ELR (cell line): ENCODE data around the gene UGCG.
"Not testable (repeated sequence)": the region's sequence is repeated elsewhere in the genome, so short reads cannot be mapped to it uniquely, and the experiment has no call there.

Experiments
- DNase-seq: peaks from one replicate; pipeline ENCODE4 v3.0.0-alpha.2; 2015; ENCODE audit warnings: low read depth

The UGCG gene

DNA sequence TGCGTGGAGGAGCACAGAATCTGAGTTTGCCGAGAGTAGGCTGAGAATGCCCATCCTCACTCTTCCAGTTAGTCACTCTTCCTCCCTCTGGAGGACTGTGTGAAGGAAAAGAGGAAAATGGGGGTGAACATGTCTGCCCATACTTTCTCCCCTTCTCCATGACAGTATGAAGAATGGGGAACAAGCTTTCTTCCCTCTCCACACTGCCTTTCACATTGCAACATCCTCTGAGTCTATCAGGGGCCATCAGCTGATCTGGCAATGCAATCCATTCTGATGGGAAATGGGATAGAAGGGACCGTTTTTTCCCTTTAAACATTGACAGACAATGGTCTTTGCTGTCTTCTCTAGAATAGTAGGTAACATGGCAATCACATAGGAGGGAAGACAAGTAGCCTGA is 56.8 kb downstream of the UGCG start:
- no peak for DNase-seq

DNA sequence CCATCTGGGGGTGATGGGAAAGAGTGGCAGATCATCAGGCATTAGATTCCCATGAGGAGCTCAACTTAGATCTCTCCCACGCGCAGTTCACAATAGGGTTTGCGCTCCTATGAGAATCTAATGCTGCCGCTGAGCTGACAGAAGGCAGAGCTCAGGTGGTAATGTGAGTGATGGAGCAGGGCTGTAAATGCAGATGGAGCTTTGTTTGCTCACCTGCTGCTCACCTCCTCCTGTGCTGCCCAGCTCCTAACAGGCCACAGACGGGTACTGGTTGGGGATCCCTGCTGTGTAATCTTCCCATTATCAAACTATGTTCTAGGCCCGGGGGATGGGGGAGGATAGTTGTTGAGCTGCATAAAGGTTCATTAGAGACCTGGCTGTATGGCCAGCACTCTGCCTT is 58.4 kb downstream of the UGCG start:
- no peak for DNase-seq

DNA sequence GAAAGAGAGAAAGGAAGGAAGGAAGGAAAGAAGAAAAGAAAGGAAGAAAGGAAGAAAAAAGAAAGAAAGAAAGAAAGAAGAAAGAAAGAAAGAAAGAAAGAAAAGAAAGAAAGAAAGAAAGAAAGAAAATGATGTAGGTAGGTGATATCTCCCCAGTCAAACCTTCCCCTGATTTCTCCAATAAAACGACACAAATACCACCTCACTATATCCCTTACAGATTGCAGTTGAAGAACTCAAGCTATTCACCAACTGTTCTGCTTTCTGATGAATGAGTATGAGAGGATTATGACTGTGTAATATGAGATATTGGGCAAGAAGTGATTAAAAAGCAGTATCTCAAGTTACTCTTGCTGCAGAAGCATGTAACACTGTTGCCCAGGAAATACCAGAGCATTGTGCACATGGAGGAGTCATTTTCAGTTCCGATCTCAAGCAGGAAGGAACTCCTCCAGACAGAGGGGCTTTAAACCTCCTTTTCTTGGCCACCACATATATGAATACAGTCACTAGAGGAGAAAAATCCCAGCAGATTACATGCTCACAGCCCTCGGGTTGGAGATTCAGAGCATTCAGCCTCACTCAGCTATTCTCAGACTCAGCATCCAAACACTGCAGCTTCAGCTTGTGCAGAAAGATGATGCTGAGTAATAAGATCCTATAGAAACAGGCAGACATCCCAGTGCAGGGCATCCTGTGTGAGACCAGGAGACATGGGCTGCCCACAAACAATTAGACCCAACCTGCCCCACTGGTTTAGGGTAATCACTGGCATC is 61.4 kb downstream of the UGCG start:
- peak; percentile 99 for DNase-seq

DNA sequence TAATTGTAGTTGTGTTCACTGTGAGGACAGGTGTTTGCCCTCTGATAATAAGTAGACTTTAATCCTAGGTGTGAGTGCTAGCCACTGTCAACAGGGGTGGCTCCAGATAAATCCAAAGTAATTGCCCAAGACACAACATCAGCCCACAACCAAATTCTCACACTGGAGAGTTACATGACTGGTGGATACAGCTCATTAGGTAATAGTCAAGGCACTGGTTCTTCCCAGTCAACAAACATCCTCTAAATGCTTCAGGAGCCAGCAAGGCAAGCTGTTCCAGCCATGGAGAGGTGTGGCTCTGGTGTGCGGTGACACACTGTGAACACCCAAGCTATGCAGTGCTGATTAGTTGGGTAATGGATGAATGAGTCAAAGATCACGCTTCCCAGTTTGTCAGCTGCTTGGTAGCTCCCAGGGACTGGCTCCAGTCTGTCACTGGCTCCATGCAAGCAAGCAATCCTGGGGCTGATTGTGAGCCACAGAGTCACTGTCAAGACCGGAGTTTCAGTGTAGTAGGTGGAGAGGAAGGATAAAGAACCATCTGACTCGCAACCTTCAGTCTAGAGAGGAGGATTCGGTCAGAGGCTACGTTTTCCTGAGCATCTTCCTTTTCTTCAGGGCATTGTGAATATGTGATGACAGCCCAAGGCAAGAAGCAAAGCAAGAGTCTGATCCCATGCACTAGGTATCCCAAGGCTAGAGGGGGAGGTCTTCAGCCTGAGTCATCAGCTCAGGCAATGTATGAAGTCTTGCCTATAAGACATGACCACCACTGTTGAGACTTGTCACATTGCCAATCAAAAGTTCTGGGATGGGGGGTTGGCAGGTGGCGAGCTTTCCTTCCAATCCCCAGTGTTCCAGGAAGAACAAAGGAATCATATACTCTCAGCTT is 63.1 kb downstream of the UGCG start:
- peak; percentile 98 for DNase-seq

DNA sequence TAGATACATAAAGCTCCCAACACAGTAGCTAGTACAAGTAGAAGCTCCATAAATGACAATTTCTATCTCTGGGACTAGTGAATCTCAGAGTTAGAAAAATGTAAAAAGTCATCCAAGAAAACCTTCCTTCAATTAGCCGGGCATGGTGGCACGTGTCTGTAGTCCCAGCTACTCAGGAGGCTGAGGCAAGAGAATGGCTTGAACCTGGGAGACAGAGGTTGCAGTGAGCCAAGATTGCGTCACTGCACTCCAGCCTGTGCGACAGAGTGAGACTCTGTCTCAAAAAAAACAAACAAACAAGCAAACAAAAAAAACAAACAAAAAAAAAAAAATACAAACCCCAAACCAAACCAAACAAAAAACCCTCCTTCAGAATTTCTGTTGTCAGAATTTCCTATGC is 63.9 kb downstream of the UGCG start:
- DNase-seq: not testable (repeated sequence)

DNA sequence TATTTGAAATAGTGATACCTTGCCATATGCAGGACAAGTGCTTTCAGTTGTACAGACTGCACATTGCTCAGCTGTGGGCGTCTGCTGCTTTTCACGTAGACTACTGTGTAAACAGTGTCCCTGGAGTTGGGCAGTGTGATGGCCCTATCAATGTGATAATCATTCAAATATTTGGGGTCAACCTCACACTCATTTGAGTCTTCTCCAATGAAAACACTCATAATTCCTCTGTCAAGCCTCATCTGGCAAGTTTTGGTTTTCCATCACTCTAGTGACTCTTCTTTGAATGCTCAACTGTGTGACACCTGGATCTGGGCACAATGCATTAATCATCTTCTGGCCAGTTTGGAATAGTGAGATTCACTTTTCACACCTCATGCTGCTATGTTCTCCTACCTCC is 64.4 kb downstream of the UGCG start:
- DNase-seq: peak; percentile 48

DNA sequence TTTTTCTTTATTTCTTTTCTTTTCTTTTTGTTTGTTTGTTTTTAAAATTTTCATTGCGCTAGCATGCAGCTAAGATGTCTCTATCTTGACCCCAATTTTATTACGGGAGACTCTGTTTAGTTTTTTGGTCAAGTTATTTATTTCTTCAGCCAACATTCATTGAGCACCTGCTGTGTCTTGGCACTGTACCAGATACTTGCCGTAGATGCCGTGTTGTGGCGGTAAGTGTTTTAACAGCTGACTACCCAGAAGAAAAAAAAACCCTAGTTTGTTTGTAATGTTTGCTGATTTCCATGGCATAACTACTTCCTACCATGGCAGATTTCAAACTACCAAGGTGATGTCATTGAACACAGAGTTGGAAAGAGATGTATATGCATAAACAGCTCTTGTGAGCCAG is 65.0 kb downstream of the UGCG start:
- DNase-seq: no peak

DNA sequence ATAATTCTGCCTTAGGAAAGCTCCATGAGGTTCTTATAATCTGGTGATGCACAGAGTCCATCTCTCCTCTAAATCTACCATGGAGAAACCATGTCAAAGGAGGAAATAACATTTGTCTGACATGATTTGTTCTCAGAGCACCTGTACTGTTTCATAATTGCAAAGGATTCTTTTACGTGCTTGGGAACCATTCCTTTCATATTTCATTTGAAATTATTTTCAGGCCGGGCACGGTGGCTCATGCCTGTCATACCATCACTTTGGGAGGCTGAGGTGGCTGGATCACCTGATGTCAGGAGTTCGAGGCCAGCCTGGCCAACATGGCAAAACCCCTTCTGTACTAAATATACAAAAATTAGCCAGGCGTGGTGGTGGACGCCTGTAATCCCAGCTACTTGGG is 65.4 kb downstream of the UGCG start:
- DNase-seq: no peak

DNA sequence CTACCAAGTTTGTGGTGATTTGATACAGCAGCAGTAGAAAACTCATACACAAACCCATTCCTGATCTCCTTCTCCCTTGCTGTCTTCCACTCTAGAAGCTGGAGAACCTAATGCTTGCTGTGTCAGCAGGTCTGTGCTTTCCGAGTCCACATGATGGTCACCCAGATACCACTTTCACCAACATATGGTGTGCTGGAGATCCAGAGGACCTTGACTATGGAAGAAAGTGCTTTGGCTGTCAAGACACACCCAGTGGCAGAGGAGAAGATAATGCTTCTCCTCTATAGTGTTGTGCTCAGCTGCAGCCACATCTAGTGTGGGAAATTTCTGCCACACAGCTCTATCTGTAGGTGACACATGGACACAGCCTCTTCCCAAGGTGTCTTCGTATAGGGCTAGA is 67.4 kb downstream of the UGCG start:
- DNase-seq: no peak

DNA sequence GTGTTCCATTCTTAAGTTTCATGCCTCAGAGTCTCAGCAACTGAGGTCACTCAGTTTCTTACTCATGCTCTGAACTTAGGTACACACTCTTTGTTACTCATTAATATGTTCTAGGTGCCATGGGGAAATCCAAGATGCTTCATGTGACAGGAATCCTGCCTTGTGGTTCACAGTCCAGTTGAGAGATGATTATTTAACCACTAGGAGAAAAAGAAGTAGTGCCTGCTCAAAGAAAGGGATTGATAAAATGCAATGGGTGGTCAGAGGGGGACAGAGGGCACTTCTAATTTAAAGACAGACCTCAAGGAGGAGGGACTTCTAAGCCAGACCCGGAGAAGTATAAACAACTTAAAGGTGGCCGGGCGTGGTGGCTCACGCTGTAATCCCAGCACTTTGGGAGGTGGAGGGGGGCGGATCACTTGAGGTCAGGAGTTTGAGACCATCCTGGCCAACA is 69.0 kb downstream of the UGCG start:
- DNase-seq: peak; percentile 99

DNA sequence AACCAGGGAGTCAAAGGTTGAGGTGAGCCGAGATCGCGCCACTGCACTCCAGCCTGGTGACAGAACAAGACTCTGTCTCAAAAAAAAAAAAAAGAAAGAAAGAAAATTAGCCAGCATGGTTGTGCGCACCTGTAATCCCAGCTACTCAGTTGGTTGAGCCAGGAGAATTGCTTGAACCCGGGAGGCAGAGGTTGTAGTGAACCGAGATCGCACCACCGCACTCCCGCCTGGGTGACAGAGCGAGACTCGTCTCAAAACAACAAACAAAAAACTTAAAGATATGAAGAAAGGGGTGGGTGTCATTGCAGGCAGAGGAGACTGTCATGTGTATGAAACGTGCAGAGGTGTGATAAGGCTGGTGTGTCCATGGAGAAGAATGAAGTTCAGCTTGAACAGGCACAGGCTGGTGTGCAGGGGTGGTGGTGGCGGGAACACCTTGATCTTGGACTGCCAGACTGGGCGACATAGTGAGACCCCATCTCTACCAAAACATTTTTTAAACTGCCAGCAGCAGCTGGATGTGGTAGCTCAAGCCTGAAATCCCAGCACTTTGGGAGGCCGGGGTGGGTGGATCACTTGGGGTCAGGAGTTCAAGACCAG is 69.6 kb downstream of the UGCG start:
- no peak for DNase-seq

DNA sequence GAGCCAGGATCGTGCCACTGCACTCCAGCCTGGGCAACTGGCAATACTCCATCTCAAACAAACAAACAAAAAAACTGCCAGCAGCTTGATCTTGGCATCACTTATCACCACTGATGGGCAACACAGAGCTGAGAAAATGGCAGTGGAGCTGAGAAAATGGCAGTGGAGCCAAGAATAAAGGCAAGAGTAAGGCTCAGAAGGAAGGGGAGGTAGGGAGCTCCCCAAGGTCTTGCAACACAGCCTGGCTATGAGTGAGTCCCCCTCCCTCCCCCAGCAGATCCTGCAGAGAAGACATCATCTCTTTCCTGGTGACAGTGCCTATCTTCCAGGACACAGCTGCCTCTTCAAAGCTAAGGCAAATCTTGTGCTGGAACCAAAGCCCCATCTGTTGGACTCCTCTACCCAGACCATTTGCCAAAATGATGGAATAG is 70.3 kb downstream of the UGCG start:
- peak; percentile 56 for DNase-seq

DNA sequence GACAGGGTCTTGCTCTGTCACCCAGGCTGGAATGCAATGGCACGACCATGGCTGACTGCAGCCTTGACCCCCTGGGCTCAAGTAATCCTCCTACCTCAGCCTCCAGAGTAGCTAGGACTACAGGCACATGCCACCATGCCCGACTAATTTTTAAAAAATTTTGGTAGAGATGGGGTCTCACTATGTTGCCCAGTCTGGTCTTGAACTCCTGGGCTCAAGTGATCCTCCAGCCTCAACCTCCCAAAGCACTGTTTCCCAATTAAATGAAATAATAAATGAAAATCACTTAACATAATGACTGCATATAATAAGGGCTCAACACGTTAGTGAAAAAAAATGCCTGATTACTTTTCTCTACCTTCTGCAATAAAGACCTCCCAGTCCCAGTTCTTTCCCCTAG is 71.0 kb downstream of the UGCG start:
- DNase-seq: no peak

DNA sequence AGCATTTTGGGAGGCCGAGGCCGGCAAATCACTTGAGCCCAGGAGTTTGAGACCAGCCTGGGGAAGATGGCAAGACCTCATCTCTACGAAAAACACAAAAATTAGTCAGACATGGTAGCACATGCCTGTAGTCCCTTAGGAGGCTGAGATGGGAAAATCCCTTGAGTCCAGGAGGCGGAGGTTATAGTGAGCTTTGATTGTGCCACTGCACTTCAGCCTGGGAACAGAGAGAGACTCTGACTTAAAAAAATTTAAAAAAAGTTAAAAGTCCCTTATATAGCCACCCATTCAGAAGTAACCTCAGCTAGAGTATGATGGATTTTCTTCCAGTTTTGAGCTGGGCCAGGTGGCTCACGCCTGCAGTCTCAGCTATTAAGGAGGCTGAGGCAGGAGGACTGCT is 72.4 kb downstream of the UGCG start:
- peak; percentile 58 for DNase-seq

DNA sequence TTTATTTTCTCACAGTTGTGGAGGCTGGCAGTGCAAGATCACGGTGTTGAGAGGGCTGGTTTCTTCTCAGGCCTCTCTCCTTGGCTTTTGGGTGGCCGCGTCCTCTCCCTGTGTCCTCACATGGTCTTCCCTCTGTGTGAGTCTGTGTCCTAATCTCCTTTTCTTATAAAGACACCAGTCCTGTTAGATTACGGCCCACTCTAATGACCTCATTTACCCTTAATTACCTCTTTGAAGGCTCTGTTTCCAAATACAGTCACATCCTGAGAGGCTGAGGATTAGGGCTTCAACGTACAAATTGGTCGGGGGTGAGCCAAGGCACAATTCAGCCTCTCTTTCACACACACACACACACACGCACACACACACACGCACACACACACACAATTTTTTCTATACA is 73.0 kb downstream of the UGCG start:
- no peak for DNase-seq

DNA sequence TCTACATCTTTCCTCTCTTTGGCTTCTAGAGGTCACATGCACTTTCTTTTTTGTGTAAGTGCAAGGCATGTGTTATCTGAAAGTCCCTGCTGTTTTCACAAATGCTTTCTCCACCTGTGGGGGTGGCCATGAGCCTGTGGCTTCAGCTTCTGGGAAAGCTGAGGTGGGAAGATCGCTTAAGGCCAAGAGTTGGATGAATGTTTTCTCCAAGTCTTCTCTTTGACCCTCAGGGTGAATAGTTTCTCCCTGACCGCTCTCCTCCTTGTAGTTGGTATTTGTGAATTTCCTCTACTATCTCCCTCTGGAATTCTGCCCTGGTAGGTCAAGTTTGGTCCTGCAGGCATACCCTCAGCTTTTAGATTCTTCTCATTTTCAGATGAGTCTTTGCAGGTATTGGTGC is 74.2 kb downstream of the UGCG start:
- peak; percentile 43 for DNase-seq

DNA sequence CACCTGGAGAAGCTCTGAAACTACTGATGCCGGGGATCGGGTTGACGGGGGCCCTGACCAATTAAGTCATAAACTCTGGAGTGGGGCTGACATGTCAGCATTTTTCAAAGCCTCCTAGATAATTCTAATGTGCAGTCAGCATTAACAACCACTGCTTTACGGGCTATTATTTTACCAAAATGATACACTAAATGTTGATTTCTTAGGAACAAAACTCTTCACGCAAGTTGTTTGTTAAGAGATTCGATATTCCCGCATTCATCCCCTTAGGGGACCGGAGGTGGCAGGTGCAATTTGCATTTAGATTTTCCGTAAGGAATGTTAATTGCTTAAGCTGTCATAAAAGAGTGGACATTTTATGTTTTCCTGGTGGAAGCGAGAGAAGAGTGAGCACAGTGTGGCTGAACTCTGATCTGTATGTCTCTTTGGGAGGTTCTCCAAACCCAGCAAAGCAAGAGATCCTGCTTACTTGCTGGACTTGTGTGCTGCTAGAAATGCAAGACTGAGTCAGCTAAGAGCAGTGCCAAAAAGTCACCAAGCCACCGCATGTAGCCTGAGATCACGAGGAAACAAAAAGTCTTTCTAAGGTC is 77.6 kb downstream of the UGCG start:
- peak; percentile 58 for DNase-seq

DNA sequence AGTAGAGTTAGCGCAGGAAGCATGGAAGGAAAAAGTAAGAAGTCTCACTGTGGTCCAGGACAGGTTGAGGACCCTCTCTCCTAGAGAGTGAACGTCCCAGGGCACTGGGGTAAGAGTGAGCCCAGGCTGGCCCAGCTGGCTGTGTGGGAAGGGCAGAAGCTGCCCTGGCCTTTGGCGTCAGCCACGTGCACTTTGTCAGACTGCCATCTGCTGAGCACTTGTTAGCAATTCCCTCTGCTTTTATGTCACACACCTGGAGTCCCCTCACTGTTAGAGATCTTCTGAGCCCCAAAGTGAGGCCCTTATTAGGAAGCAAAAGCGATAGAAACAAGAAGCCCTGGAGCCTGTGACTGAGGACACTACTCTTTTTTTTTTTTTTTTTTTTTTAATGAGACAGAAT is 79.1 kb downstream of the UGCG start:
- peak; percentile 29 for DNase-seq

DNA sequence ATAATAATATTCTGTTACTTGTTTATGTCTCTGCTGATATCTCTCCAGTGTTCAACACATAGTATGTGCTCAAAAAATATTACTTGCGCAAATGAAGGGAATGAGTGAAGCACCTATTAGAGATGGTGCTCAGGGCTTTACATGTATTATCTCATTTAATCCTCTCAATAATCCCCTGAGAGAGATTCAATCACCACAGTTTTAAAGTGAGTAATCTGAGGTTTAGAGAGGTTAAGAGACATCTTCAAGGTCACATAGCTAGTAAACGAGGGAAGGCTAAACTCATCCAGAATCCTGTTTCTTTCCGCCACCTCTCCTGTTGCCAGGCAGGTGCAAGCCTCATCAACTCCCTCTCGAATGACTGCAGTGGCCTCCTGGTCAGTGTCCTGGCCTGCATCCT is 82.0 kb downstream of the UGCG start:
- no peak for DNase-seq

DNA sequence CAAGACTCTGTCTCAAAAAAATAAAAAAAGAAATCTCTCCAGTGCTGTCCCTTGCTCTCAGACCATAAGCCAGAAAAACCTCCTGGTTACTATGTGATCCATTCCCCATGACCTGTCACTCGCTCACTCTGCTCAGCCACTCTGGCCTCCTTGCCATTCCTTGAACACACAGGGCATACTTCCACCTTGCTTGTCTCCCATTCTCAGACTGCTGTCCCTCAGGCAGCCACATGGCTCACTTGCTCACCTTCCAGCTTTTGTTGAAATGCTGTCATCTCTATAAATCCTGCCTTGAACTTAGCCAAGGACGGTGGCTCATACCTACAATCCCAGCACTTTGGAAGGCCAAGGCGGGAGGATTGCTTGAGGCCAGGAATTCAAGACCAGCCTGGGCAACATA is 82.9 kb downstream of the UGCG start:
- DNase-seq: no peak

DNA sequence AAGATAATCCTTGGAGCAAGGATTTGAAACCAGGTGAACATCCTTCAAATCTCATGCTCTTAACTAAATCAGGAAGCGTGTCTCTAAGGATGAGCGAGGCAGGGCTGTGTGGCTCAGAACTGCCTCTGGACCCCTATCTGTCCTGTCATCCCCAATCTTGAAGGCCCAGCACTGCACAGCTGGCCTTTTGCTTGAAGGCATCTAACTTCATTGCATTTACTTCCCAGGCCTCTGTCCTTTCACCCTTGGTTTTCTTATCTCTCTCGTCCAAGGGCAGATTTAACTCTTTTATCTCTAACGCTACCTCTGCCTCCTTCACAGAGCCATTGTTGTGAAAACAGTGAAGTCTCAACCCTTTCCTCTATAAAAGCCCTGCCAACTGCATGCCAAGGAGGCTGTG is 83.8 kb downstream of the UGCG start:
- no peak for DNase-seq

DNA sequence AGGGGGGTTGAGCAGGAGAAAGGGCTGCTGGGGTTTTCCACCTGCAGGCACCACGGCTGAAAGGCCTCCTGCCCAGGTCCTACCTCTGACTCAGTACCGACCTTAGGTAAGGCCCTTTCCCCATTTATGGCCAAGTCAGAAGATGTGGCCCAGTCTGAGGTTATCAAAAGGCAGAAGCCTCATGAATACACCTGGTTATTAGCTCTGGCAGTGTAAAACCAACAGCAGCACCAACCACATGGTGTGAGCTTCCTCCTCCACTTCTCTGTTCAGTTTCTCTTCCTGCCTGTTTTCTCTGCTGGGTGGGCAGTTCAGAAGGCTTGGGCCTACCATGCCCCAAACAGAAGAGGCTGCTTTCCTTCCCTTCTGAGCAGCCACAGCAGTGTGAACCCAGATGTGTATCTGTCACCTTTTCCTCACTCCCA is 86.9 kb downstream of the UGCG start:
- no peak for DNase-seq
